Lung (tissue), 12 donors: ENCODE results near the gene BRME1. TPM values are rescaled to one million over a fixed set of nuclear protein-coding genes. Genes with fewer than 3 reads are reported as not detected.
A peak's percentile ranks its signal among the peaks of the same experiment; 100 is the strongest.
"Not testable (repeated sequence)": the region's sequence is repeated elsewhere in the genome, so short reads cannot be mapped to it uniquely, and the experiment has no call there.

Experiments used
- ATAC-seq: fragments of 200-7000 bp; cut with Tn5 transposase; one replicate; pipeline ENCODE4 v1.9.1; 2020; ENCODE audit warnings: moderate number of reproducible peaks; ENCODE audit not compliant: insufficient read depth, low FRiP score
- DNase-seq, 3 donors: peaks; one replicate each; pipeline ENCODE4 v3.0.0-alpha.2; 2013 to 2017
- H3K27ac ChIP-seq, 2 donors: one replicate each; pipeline ENCODE4 v1.5.1; 2013; ENCODE audit warnings: mild to moderate bottlenecking in 2 of 2, moderate library complexity in 2 of 2, control low read depth in 1 of 2, inconsistent platforms in 1 of 2, low read depth in 1 of 2, low read length in 1 of 2
- H3K27me3 ChIP-seq, 3 donors: one replicate each; pipeline ENCODE4 v1.5.1; 2013; ENCODE audit warnings: low read length in 2 of 3; ENCODE audit not compliant: control insufficient read depth in 3 of 3, insufficient read depth in 3 of 3
- H3K36me3 ChIP-seq, 4 donors: one replicate each; pipeline ENCODE4 v1.5.1; 2013; ENCODE audit warnings: low read length in 4 of 4, mild to moderate bottlenecking in 1 of 4, moderate library complexity in 1 of 4; ENCODE audit not compliant: control insufficient read depth in 4 of 4, insufficient read depth in 4 of 4
- H3K4me1 ChIP-seq, 5 donors: one replicate each; pipeline ENCODE4 v1.5.1; 2013; ENCODE audit warnings: low read length in 5 of 5, mild to moderate bottlenecking in 2 of 5, moderate library complexity in 1 of 5; ENCODE audit not compliant: control insufficient read depth in 5 of 5, insufficient read depth in 5 of 5
- H3K4me3 ChIP-seq: one replicate; pipeline ENCODE4 v1.5.1; 2013; ENCODE audit warnings: mild to moderate bottlenecking, control low read depth, moderate library complexity
- H3K9ac ChIP-seq, 2 donors: one replicate each; pipeline ENCODE4 v1.5.1; 2013; ENCODE audit warnings: low read length in 2 of 2, control low read depth in 1 of 2; ENCODE audit not compliant: insufficient read depth in 1 of 2
- H3K9me3 ChIP-seq, 4 donors: one replicate each; pipeline ENCODE4 v1.5.1; 2013; ENCODE audit warnings: low read length in 3 of 4, mild to moderate bottlenecking in 1 of 4, moderate library complexity in 1 of 4; ENCODE audit not compliant: control insufficient read depth in 4 of 4, insufficient read depth in 3 of 4
- WGBS, 2 donors: extraction: QIAGEN DNeasy Blood & Tissue Kit; methylation state at CpG; one replicate each; pipeline ENCODE4 v1.1.7; 2013; 5-methylcytosine and 5-hydroxymethylcytosine counted together
- polyA plus RNA-seq, 2 donors: library from polyadenylated mRNA; stranded (reverse); fragments of 200-250 nt; gene quantifications; one replicate each; pipeline ENCODE4 v1.2.1, GENCODE V29; 2013
- total RNA-seq, 2 donors: library from RNA; depleted of rRNA in 1 of 2; stranded (reverse); fragments of >200 nt in 1 of 2; gene quantifications; one replicate each; pipeline ENCODE4 v1.2.1, GENCODE V29; 2014 to 2021
- TF ChIP-seq, protein P1 (sequence below): IDR thresholded peaks from 2 replicates; pipeline ENCODE4 v1.5.1; 2012; ENCODE audit warnings: mild to moderate bottlenecking; ENCODE audit errors: control extremely low read depth, extremely low read depth
- donor health status: control.
- donor health status: control.
- donor health status: Bipolar disorder and iron deficiency.
- donor health status: healthy.
- donor health status: DM: yes; HTN: yes; CAD: no.

Gene BRME1
- total and polyA plus RNA-seq, 4 donors, result 1.3 to 3.2 (median 2.9) TPM

DNA sequence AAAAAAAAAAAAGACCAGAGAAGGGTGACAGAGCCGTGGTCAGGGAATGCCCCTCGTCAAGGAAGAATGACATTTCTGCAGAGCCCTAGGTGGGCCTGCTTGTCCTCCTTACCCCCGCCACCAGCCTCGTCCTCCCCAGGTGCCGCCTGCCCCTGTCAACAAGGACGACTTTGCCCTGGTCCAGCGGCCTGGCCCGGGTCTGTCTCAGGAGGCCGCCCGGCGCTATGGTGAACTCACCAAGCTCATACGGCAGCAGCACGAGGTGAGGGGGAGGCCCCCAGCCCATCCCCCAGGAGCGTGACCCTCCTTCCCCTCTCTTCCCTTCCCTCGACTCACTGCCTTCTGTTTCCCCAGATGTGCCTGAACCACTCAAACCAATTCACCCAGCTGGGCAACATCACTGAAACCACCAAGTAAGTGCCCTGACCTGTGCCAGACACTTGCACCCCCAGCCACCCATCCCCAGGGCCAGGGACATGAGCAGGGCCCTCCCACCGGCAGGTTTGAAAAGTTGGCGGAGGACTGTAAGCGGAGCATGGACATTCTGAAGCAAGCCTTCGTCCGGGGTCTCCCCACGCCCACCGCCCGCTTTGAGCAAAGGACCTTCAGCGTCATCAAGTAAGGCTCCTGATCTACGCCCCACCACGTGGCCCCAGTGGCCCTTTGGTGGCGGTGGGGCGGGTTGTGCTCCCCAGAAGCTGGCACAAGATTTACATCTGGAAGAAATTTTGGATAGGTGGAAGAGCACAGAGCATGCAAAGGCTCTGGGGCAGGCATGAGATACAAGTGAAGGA lies 17.5 kb upstream of the BRME1 start:
- no peaks in the 10 kb centered on the region for H3K27me3 ChIP-seq
- H3K9ac ChIP-seq, result no peak overlapping the region
- H3K27ac ChIP-seq, result no peak overlapping the region
- no peak overlapping the region for H3K4me3 ChIP-seq
- DNase-seq, result no peak
- peaks cover 4 to 50% (median 17%) of the 10 kb centered on the region in 4 donors for H3K36me3 ChIP-seq
- H3K9me3 ChIP-seq, result peaks cover 0 to 6% (median 0%) of the 10 kb centered on the region in 4 donors
- H3K4me1 ChIP-seq, result peaks cover 0 to 10% (median 0%) of the 10 kb centered on the region in 5 donors
- no peak for ATAC-seq
- TF ChIP-seq, protein P1, sequence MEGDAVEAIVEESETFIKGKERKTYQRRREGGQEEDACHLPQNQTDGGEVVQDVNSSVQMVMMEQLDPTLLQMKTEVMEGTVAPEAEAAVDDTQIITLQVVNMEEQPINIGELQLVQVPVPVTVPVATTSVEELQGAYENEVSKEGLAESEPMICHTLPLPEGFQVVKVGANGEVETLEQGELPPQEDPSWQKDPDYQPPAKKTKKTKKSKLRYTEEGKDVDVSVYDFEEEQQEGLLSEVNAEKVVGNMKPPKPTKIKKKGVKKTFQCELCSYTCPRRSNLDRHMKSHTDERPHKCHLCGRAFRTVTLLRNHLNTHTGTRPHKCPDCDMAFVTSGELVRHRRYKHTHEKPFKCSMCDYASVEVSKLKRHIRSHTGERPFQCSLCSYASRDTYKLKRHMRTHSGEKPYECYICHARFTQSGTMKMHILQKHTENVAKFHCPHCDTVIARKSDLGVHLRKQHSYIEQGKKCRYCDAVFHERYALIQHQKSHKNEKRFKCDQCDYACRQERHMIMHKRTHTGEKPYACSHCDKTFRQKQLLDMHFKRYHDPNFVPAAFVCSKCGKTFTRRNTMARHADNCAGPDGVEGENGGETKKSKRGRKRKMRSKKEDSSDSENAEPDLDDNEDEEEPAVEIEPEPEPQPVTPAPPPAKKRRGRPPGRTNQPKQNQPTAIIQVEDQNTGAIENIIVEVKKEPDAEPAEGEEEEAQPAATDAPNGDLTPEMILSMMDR, result no peak
- WGBS, 2 donors, result 96 to 97% methylated on average over 28 of the region's 28 CpGs

DNA sequence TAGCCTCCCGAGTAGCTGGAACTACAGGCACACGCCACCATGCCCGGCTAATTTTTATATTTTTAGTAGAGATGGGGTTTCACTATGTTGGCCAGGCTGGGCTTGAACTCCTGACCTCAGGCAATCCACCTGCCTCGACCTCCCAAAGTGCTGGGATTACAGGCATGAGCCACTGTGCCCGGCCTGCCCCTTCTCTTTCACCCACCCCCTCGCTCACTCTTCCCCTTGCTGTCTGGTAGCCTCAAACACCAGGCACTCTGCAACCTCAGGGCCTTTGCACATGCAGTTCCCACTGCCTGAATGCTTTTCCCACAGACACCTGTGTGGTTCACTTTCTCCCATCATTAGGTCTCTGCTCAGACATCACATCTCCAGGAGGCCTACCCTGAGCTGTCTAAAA lies 16.2 kb upstream of the BRME1 start:
- DNase-seq, H3K4me3 ChIP-seq, H3K27me3 ChIP-seq, H3K27ac ChIP-seq, H3K4me1 ChIP-seq, H3K9ac ChIP-seq, ATAC-seq, H3K9me3 ChIP-seq: not testable (repeated sequence)
- peaks cover 4 to 49% (median 16%) of the 10 kb centered on the region in 4 donors for H3K36me3 ChIP-seq
- WGBS, 2 donors, result 97 to 98% methylated on average over 6 of the region's 6 CpGs

DNA sequence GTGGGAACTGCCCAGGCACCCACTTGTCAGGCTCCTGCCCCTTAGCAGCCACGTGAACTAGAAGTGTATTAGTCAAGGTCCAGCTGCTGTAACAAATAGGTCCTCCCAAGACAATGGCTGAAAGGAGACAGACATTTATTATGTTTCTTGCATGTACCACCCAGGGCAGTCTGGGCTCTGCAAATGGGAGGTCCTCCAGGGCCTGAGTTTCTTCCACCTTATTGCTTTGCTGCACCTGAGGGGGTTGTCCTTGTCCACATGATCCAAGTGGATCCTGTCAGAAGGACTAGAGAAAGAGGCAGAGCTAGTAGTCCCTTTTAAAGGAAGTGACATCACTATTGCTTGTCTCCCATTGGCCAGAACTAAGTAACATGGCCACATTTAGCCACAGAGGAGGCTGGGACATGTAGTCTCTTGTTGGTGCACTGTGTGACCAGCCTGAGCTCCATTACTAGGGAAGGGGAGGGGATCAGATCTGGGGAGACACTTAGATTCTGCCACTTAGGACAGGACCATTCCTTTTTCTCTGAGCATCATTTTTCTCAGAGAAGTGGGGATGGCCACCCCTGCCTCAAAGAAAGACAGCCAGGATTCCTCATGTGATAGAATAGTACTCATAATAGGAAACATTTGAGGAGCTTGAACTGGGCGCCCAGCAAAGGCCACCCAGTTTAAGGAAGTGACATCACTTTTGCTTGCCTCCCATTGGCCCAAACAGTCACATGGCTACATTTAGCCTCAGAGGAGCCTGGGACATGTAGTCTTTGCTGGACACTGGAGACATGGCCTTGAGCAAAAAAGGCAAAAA lies 15.2 kb upstream of the BRME1 start:
- H3K9ac ChIP-seq, result no peak overlapping the region
- peaks cover 0 to 6% (median 0%) of the 10 kb centered on the region in 4 donors for H3K9me3 ChIP-seq
- H3K4me3 ChIP-seq, result no peak overlapping the region
- peak; percentile 59 for ATAC-seq
- DNase-seq, result peak in 2 of 3 donors; percentile 26 to 37
- TF ChIP-seq, protein P1, result no peak
- no peak overlapping the region for H3K27ac ChIP-seq
- H3K4me1 ChIP-seq, result no peaks in the 10 kb centered on the region
- WGBS, 2 donors, result 96 to 97% methylated on average over 2 of the region's 2 CpGs
- no peaks in the 10 kb centered on the region for H3K27me3 ChIP-seq
- H3K36me3 ChIP-seq, result peaks cover 4 to 45% (median 16%) of the 10 kb centered on the region in 4 donors

DNA sequence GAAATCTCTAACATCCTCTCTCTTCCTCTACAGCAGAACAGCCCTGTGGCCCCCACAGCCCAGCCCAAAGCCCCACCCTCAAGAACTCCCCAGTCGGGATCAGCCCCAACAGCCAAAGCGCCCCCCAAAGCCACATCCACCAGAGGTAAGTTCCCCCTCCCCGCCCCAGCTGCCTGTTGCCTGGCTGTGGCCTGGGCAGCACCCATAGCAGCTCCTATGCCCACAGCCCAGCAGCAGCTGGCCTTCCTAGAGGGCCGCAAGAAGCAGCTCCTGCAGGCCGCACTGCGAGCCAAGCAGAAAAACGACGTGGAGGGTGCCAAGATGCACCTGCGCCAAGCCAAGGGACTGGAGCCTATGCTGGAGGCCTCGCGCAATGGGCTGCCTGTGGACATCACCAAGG lies 14.6 kb upstream of the BRME1 start:
- TF ChIP-seq, protein P1, result no peak
- H3K4me3 ChIP-seq, result no peak overlapping the region
- H3K27me3 ChIP-seq, result no peaks in the 10 kb centered on the region
- 98 to 99% methylated on average over 11 of the region's 11 CpGs for WGBS, 2 donors
- no peak overlapping the region for H3K9ac ChIP-seq
- ATAC-seq (no peak), DNase-seq (no peak)
- H3K9me3 ChIP-seq, result peaks cover 0 to 6% (median 0%) of the 10 kb centered on the region in 4 donors
- H3K36me3 ChIP-seq, result peaks cover 4 to 46% (median 18%) of the 10 kb centered on the region in 4 donors
- no peak overlapping the region for H3K27ac ChIP-seq
- H3K4me1 ChIP-seq, result no peaks in the 10 kb centered on the region
